Ramos (cell line): Measurements from ENCODE around the gene ZFYVE19.

ENCODE experiments used
- in situ Hi-C: fragments of 300-500 bp; cut with MboI; formaldehyde crosslinking; loops from one replicate; pipeline ENCODE4 v1.14.3; 2022; ENCODE audit warnings: low sequenced_read_pairs; ENCODE audit not compliant: unreplicated experiment

Gene ZFYVE19, protein sequence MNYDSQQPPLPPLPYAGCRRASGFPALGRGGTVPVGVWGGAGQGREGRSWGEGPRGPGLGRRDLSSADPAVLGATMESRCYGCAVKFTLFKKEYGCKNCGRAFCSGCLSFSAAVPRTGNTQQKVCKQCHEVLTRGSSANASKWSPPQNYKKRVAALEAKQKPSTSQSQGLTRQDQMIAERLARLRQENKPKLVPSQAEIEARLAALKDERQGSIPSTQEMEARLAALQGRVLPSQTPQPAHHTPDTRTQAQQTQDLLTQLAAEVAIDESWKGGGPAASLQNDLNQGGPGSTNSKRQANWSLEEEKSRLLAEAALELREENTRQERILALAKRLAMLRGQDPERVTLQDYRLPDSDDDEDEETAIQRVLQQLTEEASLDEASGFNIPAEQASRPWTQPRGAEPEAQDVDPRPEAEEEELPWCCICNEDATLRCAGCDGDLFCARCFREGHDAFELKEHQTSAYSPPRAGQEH

DNA sequence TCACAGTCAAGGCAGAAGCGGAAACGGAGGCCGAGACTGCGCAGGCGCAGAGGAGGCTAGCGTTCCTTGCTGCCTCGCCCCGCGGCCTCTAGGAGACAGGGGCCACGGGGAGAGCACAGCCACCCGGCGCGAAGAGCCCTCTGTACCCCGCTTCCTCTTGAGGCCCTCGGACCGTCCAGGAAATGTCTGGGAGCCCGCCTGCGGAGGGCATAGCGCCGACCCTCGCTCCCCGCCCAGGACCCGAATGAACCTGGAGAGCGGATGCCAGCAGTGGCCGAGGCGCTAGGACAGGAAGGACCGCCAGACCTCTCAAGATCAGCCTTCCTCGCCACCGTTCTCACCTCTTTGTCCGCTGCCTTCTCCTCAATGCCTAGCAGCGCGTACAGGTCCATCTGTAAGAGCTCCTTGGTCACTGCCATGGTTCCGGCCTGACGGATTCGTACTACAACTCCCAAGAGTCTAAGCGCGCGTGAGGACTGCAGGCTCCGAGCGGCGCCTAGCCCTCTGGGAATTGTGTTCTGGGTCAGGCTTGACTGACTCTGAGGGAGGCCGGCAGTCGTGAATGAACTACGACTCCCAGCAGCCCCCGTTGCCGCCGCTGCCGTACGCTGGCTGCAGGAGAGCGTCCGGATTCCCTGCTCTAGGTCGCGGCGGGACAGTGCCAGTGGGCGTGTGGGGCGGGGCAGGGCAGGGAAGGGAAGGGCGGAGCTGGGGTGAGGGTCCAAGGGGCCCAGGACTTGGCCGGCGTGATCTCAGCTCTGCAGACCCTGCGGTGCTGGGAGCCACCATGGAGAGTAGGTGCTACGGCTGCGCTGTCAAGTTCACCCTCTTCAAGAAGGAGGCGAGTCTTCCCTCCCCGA, at the start of gene ZFYVE19, which contains the start of gene DNAJC17:
ZFYVE19 (plus strand) TSS at position 62 of the 860 bp plus-strand sequence; CDS start at position 563, 501 bp downstream.
DNAJC17 (minus strand) TSS at position 446 of the 860 bp plus-strand sequence; CDS start at position 419, 27 bp downstream.
- in situ Hi-C loops: no loop called here

- in situ Hi-C loops: no loop called here
Observed at GRCh38 chr15:40759961-40760360, 46.9 kb upstream of the ZFYVE19 start.

- in situ Hi-C loops: no loop called here
Observed at GRCh38 chr15:40762919-40763800, 43.7 kb upstream of the ZFYVE19 start.

GRCh38 chr15:40763801-40764628, 42.9 kb upstream of the ZFYVE19 start, which contains the start of gene GCHFR:
Gene GCHFR (plus strand): TSS chr15:40764068. CDS start chr15:40764181, 113 bp downstream.
- in situ Hi-C loops: no loop called here

DNA sequence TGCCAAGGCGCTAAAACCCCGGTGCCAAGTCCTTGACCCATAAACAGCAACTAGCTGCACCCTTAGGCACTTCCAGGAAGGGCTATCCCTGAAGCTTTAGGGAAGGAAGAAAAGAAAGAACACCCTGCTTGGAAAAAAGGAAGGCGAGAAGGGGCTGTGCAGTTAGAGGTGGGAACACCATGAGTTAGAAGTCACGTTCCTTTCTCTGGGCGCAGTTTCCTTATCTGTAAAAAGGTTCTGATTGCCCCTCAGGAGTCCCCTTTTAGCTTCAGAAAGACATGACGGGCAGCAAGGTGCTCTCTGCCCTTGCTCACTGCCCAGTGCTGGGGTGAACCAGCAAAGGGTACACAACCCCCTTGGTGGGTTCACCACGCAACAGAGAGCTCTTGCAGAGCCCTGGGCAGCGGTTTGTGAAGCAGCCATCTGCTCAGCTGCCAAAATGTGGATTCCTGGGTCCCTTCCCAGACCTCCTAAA, 42.2 kb upstream of the ZFYVE19 start:
- in situ Hi-C loops: no loop called here

DNA sequence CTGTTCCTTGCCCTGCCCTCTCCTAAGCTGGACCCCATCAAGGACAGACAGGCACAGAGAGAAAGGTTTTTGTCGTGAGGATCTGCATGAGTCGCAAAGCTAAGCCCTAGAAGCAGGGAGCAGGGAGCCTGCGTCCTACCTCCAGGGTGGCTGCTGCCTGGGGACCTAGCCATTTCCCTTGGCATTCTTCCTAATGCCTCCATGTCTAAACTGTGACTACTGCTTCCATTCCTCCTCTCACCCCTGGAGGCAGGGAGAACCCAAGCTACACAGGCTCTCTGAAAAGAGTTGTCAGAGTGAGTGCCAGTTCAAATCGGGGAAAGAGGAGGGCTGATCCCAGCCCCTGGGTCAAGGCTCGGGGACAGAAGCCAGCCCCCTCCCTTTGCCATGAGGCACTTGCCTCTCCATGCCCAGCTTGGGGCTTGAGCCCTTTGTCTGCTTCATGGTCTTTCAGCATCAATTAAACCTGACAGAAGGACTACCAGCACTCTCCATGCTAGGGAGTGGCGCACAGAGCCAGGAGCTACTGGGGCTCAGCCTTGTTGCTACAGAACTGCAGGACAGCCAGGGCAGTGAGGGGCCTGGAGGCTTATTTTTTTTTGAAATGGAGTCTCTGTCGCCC, 40.6 kb upstream of the ZFYVE19 start:
- in situ Hi-C loops: no loop called here

DNA sequence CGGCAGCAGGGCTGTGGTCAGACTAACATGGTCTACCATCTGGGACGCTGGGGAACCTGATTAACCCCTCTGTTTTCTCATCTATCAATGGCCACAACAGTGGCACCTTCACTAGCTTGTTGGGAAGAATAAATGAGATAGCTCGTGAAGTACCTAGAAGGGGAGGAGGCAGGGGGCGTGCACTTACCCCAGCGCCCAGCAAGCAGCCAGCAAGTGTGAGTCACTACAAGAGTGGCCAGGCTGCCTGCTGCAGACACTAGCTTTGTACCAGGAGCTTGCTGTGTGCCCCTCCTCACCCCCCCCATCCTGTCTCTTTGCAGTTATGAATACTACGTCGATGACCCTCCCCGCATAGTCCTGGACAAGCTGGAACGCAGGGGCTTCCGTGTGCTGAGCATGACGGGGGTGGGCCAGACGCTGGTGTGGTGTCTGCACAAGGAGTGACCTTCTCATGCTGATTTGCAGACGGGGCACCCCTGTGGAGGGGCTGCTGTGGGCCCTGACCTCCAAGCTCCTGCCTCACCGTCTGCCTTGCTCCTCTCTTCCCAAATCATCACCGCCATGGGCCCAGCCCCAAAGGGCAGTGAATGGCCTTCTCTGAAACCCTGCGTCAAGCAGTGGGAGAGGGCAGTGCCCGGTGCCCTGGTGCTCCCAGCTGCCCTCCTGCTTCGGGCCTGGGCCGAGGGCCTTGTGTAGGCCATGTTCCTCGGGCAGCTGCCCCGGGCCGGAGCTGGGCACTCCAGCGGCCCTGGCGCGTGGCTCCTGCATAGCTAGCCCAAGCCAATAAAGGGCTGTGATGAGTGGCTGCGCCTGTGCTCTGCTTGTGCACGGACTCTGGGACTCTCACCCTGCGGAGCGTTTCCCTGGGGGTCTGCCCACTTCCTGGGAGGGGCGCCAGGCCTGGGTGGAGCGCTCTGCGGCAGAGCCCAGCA, 39.7 kb upstream of the ZFYVE19 start:
- in situ Hi-C loops: no loop called here

DNA sequence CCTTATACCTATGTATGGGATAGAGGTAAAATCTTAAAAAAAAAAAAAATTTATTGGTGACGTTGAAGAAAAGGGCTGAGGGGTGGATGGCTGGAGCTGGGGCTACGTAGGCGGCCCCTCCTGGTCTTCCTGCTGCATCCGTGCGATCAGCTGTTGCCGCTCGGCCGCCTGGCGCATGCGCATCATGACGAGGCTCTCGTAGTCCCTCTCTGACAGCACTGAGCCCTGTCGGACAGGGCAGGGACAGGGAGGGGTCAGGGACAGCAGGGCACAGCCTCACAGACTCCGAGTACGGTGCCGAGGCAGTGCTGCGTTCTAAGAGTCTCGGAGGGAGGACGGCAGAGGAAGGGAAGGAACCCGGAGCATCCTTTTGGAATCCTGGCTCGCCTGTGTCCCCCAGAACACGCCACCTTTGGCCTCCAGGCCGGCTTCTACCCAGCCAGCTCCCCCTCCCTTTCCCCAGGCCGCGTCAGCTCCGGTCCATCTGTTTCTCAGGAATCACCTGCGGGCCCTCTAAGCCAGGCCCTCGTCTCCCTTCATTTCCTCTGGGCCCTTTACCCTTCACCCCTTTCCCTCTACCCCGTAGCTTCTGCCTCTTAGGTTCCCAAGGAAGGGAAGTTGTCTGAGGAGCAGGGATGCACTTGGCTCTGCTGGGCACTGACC, 38.9 kb upstream of the ZFYVE19 start:
- in situ Hi-C loops: no loop called here

DNA sequence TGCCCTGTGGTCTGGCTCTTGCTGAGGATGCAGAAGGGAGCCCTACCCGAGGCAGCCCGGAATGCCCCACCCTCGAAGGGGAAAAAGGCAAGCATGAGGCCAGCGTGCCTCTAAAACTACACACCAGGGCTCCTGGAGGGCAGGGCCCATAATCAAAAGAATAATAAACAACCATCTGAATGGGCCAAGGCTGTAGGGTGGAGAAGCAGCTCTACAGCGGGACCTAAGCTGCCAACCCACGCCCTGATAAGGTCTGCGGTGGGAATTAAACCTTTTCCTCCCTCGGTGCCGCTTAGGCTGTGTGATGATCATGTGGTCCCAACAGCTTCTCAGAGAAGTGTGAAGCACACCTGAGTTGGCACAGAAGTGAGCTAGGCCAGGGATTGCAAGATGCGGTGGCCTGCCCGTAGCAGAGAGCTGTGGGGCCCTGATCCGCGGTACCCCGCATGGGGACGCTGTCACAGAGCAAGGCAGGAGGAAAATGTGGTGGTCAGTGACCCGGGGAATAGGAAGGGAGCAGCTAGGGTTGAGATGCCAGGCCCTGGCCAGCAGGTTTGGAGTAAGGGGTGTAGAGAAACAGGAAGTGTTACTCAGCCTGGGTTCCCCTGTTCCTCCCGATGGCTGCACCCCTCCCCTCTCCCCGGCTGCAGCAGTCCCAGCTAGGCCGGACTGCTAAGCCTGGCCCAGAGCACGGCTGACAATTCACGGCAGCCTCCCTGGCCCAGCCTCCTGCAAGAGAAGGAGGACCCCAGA, 38.2 kb upstream of the ZFYVE19 start:
- in situ Hi-C loops: no loop called here

- in situ Hi-C loops: no loop called here
Observed at GRCh38 chr15:40769274-40770146, 37.4 kb upstream of the ZFYVE19 start, which contains the start of gene C15orf62. Gene C15orf62 (plus strand): TSS chr15:40769980. CDS start chr15:40770496, 516 bp downstream.

DNA sequence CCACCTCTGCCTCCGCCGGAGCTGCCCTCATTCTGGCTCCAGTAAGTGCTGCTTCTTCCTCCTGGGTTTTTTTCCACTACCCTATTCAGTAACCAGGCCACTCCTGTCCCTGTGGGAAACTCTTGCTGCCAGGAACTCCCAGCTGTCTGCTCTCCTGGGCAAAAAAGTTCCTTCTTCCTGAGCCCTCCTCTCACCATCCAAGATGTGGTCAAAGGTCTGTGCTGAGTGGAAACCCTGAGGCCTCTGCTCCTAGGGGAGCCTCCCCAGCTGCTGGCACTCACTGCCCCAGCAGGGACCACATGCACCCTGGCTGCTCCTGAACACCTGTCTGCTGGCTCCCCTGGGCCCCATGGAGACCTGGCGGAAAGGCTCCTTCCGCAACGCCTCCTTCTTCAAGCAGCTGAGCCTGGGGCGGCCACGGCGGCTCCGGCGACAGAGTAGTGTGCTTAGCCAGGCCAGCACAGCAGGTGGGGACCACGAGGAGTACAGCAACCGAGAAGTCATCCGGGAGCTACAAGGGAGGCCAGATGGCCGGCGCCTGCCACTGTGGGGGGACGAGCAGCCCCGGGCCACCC, 36.7 kb upstream of the ZFYVE19 start:
- in situ Hi-C loops: no loop called here

DNA sequence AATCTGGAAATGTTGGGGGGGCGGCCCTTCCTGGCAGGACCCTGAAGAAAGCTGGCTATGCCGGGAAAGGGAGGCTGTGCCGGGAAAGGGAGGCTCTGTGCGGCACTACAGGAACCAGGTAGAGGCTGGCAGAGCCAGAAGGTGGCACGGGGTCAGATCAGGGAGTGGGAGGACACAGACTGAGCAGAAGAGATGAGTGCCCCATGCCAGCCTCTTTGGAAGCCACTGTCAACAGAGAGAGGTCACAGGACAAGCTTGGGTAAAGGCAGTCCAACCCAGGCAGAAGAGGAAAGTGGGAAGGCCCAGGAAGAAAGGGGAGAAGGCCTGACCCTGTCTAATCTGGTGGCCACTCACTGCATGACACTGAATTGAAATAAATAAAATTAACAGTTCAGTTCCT, 35.6 kb upstream of the ZFYVE19 start:
- in situ Hi-C loops: no loop called here

DNA sequence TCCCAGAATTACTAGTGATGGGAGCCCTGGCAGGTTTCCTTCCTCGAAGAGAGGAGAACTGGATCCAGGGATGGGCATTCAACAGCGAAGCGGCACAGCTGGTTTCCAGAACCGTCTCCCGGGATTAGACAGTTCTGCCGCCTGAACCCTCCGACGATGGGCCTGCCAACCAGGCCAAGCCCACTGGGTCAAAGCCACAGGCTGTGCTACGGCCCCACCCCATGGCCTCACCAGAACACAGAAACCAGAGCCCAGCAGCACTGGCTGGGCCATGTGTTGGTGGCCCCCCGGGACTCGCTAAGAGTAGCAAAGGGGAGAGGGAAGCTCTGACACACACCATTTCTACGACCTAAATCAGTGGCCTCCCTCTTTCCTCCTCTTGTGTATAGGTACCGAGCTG, 34.9 kb upstream of the ZFYVE19 start:
- in situ Hi-C loops: no loop called here

GRCh38 chr15:40773496-40773895, 33.4 kb upstream of the ZFYVE19 start:
- in situ Hi-C loops: no loop called here

DNA sequence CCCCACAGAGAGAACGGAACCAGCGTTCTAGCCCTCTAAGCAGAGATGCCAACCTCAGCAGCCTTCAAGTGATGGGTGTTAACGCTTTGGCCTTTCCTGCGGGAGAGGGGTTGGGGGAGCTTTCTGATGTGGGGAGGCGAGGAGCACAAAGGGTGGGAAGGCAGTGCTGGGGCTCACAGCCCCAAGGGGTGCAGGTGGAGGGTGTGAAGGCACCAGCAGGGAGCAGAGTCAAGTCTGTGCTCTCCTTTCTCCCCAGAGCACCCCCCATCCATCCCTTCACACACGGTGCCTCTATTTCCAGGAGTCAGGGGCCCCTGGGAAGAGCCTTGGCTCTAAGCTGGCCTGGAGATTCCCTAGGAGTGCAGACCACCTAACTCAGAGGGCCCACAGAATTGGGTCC, 33.0 kb upstream of the ZFYVE19 start:
- in situ Hi-C loops: no loop called here
